Endodermal cell (in vitro differentiated cells): ENCODE measurements around the gene CBX8. TPM values are rescaled to one million over a fixed set of nuclear protein-coding genes. Genes with fewer than 3 reads are reported as not detected.

Experiments used
- DNase-seq: peaks from one replicate; pipeline ENCODE4 v3.0.0-alpha.2; 2017
- H3K27ac ChIP-seq: 2 replicates; pipeline ENCODE4 v1.5.1; 2013; ENCODE audit warnings: mild to moderate bottlenecking, low read depth, low read length, moderate library complexity
- H3K27me3 ChIP-seq: 2 replicates; pipeline ENCODE4 v1.6.1; 2013; ENCODE audit warnings: mild to moderate bottlenecking, low read length, moderate library complexity; ENCODE audit not compliant: insufficient read depth, control insufficient read depth, poor library complexity, severe bottlenecking
- H3K36me3 ChIP-seq: 2 replicates; pipeline ENCODE4 v1.7.0; 2013; ENCODE audit warnings: mild to moderate bottlenecking, low read length, moderate library complexity; ENCODE audit not compliant: control insufficient read depth, insufficient read depth
- H3K4me1 ChIP-seq: one replicate; pipeline ENCODE4 v1.7.0; 2013; ENCODE audit warnings: low read length; ENCODE audit not compliant: control insufficient read depth, insufficient read depth
- H3K4me3 ChIP-seq: 2 replicates; pipeline ENCODE4 v1.5.1; 2013; ENCODE audit warnings: mild to moderate bottlenecking, low read length, moderate library complexity
- H3K9ac ChIP-seq: 2 replicates; pipeline ENCODE4 v1.6.1; 2013; ENCODE audit warnings: mild to moderate bottlenecking, low read length, moderate library complexity; ENCODE audit not compliant: poor library complexity, severe bottlenecking; ENCODE audit errors: extremely low read depth
- H3K9me3 ChIP-seq: 2 replicates; pipeline ENCODE4 v1.6.1; 2013; ENCODE audit warnings: mild to moderate bottlenecking, low read length, moderate library complexity; ENCODE audit not compliant: control insufficient read depth
- H3K27ac Mint-ChIP-seq: 2 replicates; pipeline ENCODE4 v1.8.0; 2020; ENCODE audit warnings: mixed read lengths
- H3K27me3 Mint-ChIP-seq: 2 replicates; pipeline ENCODE4 v1.8.0; 2021; ENCODE audit warnings: mild to moderate bottlenecking, mixed read lengths; ENCODE audit not compliant: insufficient read depth
- H3K36me3 Mint-ChIP-seq: 2 replicates; pipeline ENCODE4 v1.8.0; 2020; ENCODE audit warnings: low read depth, mixed read lengths
- H3K4me1 Mint-ChIP-seq: 2 replicates; pipeline ENCODE4 v1.8.0; 2020; ENCODE audit warnings: mixed read lengths
- H3K4me3 Mint-ChIP-seq: 2 replicates; pipeline ENCODE4 v1.8.0; 2020; ENCODE audit warnings: mild to moderate bottlenecking, moderate library complexity, mixed read lengths
- H3K9me3 Mint-ChIP-seq: 2 replicates; pipeline ENCODE4 v1.8.0; 2020; ENCODE audit warnings: mild to moderate bottlenecking, mixed read lengths
- WGBS, 2 experiments: methylation state at CpG; one replicate each; pipeline versions ENCODE4 v1.1.5 to v1.1.7; 2013; ENCODE audit warnings: missing lambda C conversion rate in 2 of 2, mixed read lengths in 1 of 2; ENCODE audit not compliant: insufficient coverage in 1 of 2, insufficient read length in 1 of 2; 5-methylcytosine and 5-hydroxymethylcytosine counted together
- total RNA-seq, 2 donors: library from RNA; stranded (reverse); fragmentation: NEBNext Ultra II Directional in 1 of 2; extraction: Animal tissue kit (Norgen Biotek cat#: 25700) in 1 of 2; gene quantifications; 2 replicates in 1 of 2; 3 replicates in 1 of 2; pipeline ENCODE4 v1.2.1, GENCODE V29; 2021
- TF ChIP-seq, protein P1 (sequence below): fragments of 200-600 bp; sonication (generic); conservative IDR thresholded peaks from 2 replicates; pipeline ENCODE4 v1.5.0; 2021; ENCODE audit warnings: antibody characterized with exemption, mild to moderate bottlenecking

The CBX8 gene
- total RNA-seq, 2 donors from 2014 or later: 5.4 to 5.6 TPM

DNA sequence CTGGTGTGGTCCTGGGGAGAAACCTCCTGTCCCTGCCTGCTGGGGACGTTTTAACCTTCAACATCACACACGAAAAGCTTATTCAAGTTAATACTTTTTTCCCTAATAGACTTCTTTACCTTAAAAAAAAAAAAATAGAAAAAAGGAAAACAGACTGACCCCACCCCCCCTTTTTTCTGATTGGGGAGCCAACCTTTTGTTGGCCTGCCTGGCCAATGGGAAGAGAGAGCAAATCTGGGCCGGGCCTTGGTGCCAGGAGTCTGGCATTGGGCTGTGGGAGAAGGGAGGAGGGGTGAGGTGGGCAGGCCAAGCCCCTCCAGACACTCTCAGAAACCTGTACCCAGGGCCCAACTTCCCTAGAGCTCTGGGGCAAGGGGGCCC is 3.0 kb downstream of the CBX8 start:
- Histone ChIP-seq H3K9me3 (no peaks in the 10 kb centered on the region), H3K4me3 (peak overlapping the region; percentile 72), H3K4me1 (peaks cover 15% of the 10 kb centered on the region), H3K27ac (no peak overlapping the region), H3K27me3 (peaks cover 90% of the 10 kb centered on the region), H3K9ac (no peak overlapping the region), H3K36me3 (peaks cover 6% of the 10 kb centered on the region)
- Mint-ChIP-seq H3K4me3 (peak overlapping the region; percentile 22), H3K27ac (no peak overlapping the region), H3K4me1 (peaks cover 12% of the 10 kb centered on the region), H3K27me3 (peaks cover 90% of the 10 kb centered on the region), H3K9me3 (no peaks in the 10 kb centered on the region), H3K36me3 (no peaks in the 10 kb centered on the region)
- peak; percentile 94 for DNase-seq
- WGBS, 2 experiments: 4 to 8% methylated on average over 2 to 3 of the region's 3 CpGs
- TF ChIP-seq, protein P1, sequence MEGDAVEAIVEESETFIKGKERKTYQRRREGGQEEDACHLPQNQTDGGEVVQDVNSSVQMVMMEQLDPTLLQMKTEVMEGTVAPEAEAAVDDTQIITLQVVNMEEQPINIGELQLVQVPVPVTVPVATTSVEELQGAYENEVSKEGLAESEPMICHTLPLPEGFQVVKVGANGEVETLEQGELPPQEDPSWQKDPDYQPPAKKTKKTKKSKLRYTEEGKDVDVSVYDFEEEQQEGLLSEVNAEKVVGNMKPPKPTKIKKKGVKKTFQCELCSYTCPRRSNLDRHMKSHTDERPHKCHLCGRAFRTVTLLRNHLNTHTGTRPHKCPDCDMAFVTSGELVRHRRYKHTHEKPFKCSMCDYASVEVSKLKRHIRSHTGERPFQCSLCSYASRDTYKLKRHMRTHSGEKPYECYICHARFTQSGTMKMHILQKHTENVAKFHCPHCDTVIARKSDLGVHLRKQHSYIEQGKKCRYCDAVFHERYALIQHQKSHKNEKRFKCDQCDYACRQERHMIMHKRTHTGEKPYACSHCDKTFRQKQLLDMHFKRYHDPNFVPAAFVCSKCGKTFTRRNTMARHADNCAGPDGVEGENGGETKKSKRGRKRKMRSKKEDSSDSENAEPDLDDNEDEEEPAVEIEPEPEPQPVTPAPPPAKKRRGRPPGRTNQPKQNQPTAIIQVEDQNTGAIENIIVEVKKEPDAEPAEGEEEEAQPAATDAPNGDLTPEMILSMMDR: no peak

DNA sequence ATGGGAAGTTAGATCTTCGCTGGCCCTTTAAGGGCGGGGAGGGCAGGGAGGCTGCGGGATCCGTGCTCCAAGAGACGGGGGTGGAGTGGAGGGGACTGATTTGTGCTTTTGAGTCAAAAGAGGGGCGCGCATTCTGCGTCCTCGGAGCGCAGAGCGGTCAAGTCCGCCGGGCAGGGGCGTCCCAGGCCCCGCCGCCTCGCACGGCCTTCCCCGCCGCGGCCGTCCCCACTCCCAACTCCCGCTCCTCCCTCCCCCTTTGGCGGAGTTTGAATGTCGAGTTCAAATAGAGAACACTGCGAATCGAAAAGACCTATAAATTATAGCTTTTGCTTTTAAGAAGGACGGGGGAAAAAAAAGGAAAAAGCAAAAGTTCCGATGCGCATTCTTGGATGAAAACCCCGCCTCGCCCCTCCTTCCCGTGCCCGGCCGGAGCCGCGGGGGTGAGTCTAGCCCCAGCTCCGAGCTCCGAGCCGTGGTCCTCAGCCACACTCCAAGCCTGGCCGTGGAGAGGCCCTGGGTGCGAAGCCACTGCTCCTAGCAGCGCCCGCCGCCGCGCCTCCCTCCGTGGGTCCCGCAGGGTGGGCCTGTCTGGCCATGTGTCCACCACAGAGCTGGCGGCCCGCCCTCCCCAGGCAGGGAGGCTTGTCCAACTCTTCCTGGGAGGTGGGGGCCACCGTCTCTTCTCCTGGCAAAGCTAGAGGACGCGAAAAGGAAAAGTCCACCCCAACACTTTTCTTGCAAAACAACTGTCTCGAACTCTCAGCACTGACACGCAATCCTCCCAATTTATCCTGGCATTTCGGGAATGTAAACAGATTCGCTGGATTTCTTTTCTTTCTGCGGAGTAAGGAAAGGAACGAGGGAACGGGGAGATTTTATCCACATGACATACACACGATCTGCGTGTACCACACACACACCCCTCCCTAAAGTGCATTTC is 3.6 kb downstream of the CBX8 start:
- peaks cover 6% of the 10 kb centered on the region for H3K36me3 ChIP-seq
- DNase-seq: peak; percentile 79
- peaks cover 11% of the 10 kb centered on the region for H3K4me1 ChIP-seq
- no peaks in the 10 kb centered on the region for H3K36me3 Mint-ChIP-seq
- 2% methylated on average over 13 to 63 of the region's 63 CpGs for WGBS, 2 experiments
- H3K4me3 ChIP-seq: peak overlapping the region; percentile 72
- TF ChIP-seq, protein P1: no peak
- H3K27ac ChIP-seq: no peak overlapping the region
- peak overlapping the region; percentile 22 for H3K4me3 Mint-ChIP-seq
- no peaks in the 10 kb centered on the region for H3K9me3 Mint-ChIP-seq
- H3K27ac Mint-ChIP-seq: no peak overlapping the region
- H3K27me3 ChIP-seq: peaks cover 90% of the 10 kb centered on the region
- no peaks in the 10 kb centered on the region for H3K9me3 ChIP-seq
- H3K27me3 Mint-ChIP-seq: peaks cover 90% of the 10 kb centered on the region
- H3K9ac ChIP-seq: no peak overlapping the region
- peaks cover 18% of the 10 kb centered on the region for H3K4me1 Mint-ChIP-seq

DNA sequence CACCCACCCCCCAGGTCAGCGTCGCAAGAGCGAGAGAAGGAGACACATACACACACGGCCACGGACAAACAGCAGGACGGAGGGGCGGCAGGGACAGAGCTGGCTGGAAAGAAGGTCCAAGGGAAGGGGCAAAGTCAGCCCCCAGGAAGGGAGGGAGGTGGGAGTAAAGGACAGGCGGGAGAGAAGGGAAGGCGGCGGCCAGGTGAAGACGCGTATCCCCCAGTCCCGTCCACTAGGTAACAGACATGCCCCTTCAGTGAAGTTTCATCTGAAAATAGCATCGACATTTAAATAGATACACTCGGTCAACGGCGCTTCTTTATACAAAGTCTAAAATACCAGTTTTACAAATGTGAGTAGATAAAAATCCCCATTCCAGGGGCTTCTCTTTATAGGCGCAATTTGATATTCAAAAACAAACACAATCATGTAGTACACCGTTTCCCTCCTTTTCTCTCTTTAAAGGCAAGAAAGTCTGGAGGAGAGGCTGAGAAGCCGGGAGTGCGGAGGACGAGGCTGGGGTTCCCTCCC is 4.5 kb downstream of the CBX8 start:
- Histone ChIP-seq H3K4me3 (no peak overlapping the region), H3K27me3 (peaks cover 92% of the 10 kb centered on the region), H3K9ac (no peak overlapping the region), H3K27ac (no peak overlapping the region), H3K36me3 (peaks cover 6% of the 10 kb centered on the region), H3K4me1 (peaks cover 11% of the 10 kb centered on the region), H3K9me3 (no peaks in the 10 kb centered on the region)
- Mint-ChIP-seq H3K36me3 (no peaks in the 10 kb centered on the region), H3K27ac (no peak overlapping the region), H3K27me3 (peaks cover 91% of the 10 kb centered on the region), H3K9me3 (no peaks in the 10 kb centered on the region), H3K4me1 (peaks cover 18% of the 10 kb centered on the region), H3K4me3 (peak overlapping the region; percentile 22)
- WGBS, 2 experiments: 2 to 4% methylated on average over 9 to 18 of the region's 22 CpGs
- TF ChIP-seq, protein P1: no peak
- DNase-seq: peak; percentile 68
